ENCODE data around the gene PODXL2.

DNA sequence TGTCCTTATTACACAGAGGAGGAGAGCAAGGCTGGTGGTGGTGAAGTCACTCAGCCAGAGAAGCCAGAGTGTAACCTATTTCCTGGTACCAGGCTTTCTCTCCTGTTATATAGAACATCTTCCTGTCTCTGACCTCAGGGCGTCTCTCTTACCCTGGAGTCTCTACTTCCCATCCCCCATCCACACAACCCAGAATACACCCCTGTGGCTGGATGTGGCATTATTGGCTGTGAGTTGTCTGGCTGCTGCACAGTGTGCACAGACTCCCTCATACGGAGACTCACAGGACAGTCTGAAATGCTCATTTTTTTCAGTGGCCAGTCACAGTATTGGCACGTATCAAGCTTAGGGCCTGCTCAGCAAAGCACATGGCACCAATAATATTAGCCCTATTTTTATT is 8.6 kb downstream of the PODXL2 start:
- TF ChIP-seq POLR2AphosphoS5 (IDR thresholded peaks at IDR 0.05) (no peak), POLR2A (IDR thresholded peaks at IDR 0.05) (no peak), EP300 (IDR thresholded peaks at IDR 0.05; ENCODE audit: low read depth) (no peak)
- TF ChIP-seq, protein P1, sequence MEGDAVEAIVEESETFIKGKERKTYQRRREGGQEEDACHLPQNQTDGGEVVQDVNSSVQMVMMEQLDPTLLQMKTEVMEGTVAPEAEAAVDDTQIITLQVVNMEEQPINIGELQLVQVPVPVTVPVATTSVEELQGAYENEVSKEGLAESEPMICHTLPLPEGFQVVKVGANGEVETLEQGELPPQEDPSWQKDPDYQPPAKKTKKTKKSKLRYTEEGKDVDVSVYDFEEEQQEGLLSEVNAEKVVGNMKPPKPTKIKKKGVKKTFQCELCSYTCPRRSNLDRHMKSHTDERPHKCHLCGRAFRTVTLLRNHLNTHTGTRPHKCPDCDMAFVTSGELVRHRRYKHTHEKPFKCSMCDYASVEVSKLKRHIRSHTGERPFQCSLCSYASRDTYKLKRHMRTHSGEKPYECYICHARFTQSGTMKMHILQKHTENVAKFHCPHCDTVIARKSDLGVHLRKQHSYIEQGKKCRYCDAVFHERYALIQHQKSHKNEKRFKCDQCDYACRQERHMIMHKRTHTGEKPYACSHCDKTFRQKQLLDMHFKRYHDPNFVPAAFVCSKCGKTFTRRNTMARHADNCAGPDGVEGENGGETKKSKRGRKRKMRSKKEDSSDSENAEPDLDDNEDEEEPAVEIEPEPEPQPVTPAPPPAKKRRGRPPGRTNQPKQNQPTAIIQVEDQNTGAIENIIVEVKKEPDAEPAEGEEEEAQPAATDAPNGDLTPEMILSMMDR (IDR thresholded peaks at IDR 0.05) = no peak

Data from transverse colon (tissue), 4 donors.